GM04503 (cell line): ENCODE results near the gene ARHGEF40.

Experiments
- DNase-seq: peaks from one replicate; pipeline ENCODE4 v3.0.0-alpha.2; 2012; ENCODE audit warnings: low read depth

The ARHGEF40 gene

GRCh38 chr14:21070083-21070609, at the start of gene ARHGEF40:
Gene ARHGEF40 (plus strand): TSS chr14:21070304. CDS start chr14:21070397, 93 bp downstream.
- no peak for DNase-seq

GRCh38 chr14:21020977-21021545, 49.0 kb upstream of the ARHGEF40 start:
- DNase-seq: no peak

- no peak for DNase-seq
Observed at GRCh38 chr14:21022686-21023085, 47.4 kb upstream of the ARHGEF40 start.

- no peak for DNase-seq
Observed at GRCh38 chr14:21023174-21023573, 46.9 kb upstream of the ARHGEF40 start.

- DNase-seq: no peak
Observed at GRCh38 chr14:21023817-21024584, 46.1 kb upstream of the ARHGEF40 start.

GRCh38 chr14:21024585-21025370, 45.3 kb upstream of the ARHGEF40 start, which contains the start of gene NDRG2:
Gene NDRG2 (minus strand): TSS chr14:21025061. CDS start chr14:21023315, 1,746 bp downstream.
- DNase-seq: no peak

GRCh38 chr14:21025371-21026273, 44.5 kb upstream of the ARHGEF40 start:
- DNase-seq: no peak

- DNase-seq: no peak
Observed at GRCh38 chr14:21026274-21026987, 43.7 kb upstream of the ARHGEF40 start.

- no peak for DNase-seq
Observed at GRCh38 chr14:21026988-21027315, 43.2 kb upstream of the ARHGEF40 start.

- no peak for DNase-seq
Observed at GRCh38 chr14:21029917-21030316, 40.2 kb upstream of the ARHGEF40 start, which contains the start of gene TPPP2. Gene TPPP2 (plus strand): TSS chr14:21030217. CDS start chr14:21030582, 365 bp downstream.

- DNase-seq: no peak
Observed at GRCh38 chr14:21030531-21030930, 39.6 kb upstream of the ARHGEF40 start.

GRCh38 chr14:21032326-21033132, 37.6 kb upstream of the ARHGEF40 start:
- no peak for DNase-seq

- no peak for DNase-seq
Observed at GRCh38 chr14:21033133-21033698, 36.9 kb upstream of the ARHGEF40 start.

- DNase-seq: no peak
Observed at GRCh38 chr14:21034707-21035106, 35.4 kb upstream of the ARHGEF40 start, which contains the start of gene RNASE13. Gene RNASE13 (minus strand): TSS chr14:21034807. CDS start chr14:21034288, 519 bp downstream.

GRCh38 chr14:21036751-21037150, 33.4 kb upstream of the ARHGEF40 start:
- DNase-seq: no peak

- DNase-seq: no peak
Observed at GRCh38 chr14:21037156-21037555, 32.9 kb upstream of the ARHGEF40 start.

- no peak for DNase-seq
Observed at GRCh38 chr14:21038441-21039422, 31.4 kb upstream of the ARHGEF40 start.
